Endothelial cell of umbilical vein (primary cell): ENCODE data around the gene GNAQ. TPM values are rescaled to one million over a fixed set of nuclear protein-coding genes. Genes with fewer than 3 reads are reported as not detected.

ENCODE experiments used
- BruUV-seq: library from RNA; stranded (reverse); fragments of 400-500 nt; replicated peaks from 2 replicates; lab custom pipeline; 2021; lab: Mats Ljungman, UMichigan
- CTCF ChIA-PET: fragments of 300-600, 350-600 bp; sonication (Branson Sonifier 250); formaldehyde crosslinking; loops from one replicate; lab custom pipeline; 2021; ENCODE audit warnings: antibody characterized with exemption, inconsistent platforms; lab: Charles Lee
- POLR2A ChIA-PET: fragments of 300-600, 350-600 bp; sonication (Branson Sonifier 250); formaldehyde crosslinking; loops from one replicate; lab custom pipeline; 2021; ENCODE audit warnings: antibody characterized with exemption, inconsistent platforms; lab: Charles Lee
- DNase-seq: peaks from one replicate; pipeline ENCODE4 v3.0.0-alpha.2; 2011; ENCODE audit warnings: low read depth, low spot score
- FAIRE-seq: peaks from 2 replicates; lab custom pipeline; 2011; peaks lifted over from hg19 to GRCh38; lab: Jason Lieb, UNC
- H2AFZ ChIP-seq: 2 replicates; pipeline ENCODE4 v1.6.0; 2012; ENCODE audit warnings: low read depth, low read length, control low read depth, inconsistent platforms
- H3K27ac ChIP-seq: 2 replicates; pipeline ENCODE4 v1.5.1; 2011; ENCODE audit warnings: low read depth, mild to moderate bottlenecking, control low read depth, low read length, moderate library complexity; ENCODE audit not compliant: insufficient read depth
- H3K27me3 ChIP-seq, 2 experiments: 2 replicates each; pipeline versions ENCODE4 v1.6.0 to v1.6.1; 2011; ENCODE audit warnings: low read length in 2 of 2, mixed read lengths in 1 of 2; ENCODE audit not compliant: control insufficient read depth in 2 of 2, insufficient read depth in 2 of 2
- H3K36me3 ChIP-seq, 2 experiments: 2 replicates in 1 of 2; 3 replicates in 1 of 2; pipeline ENCODE4 v1.5.1; 2011; ENCODE audit warnings: low read length in 2 of 2, mild to moderate bottlenecking in 1 of 2, moderate library complexity in 1 of 2; ENCODE audit not compliant: control insufficient read depth in 2 of 2, insufficient read depth in 2 of 2; ENCODE audit errors: extremely low read depth in 1 of 2
- H3K4me1 ChIP-seq: 3 replicates; pipeline ENCODE4 v1.5.1; 2011; ENCODE audit warnings: mild to moderate bottlenecking, low read length; ENCODE audit not compliant: control insufficient read depth, insufficient read depth; ENCODE audit errors: extremely low read depth
- H3K4me2 ChIP-seq: 2 replicates; pipeline ENCODE4 v1.6.1; 2011; ENCODE audit warnings: low read length, control low read depth, mixed read lengths; ENCODE audit not compliant: insufficient read depth
- H3K4me3 ChIP-seq, 3 experiments: fragments of 200-600 bp in 1 of 3; sonication (generic), shearing (Covaris generic) in 1 of 3; replicated peaks in 1 of 3; 2 replicates each; pipeline ENCODE4 v1.5.1; 2011 to 2016; ENCODE audit warnings: control low read depth in 3 of 3, low read length in 3 of 3, mild to moderate bottlenecking in 2 of 3, inconsistent platforms in 1 of 3, low read depth in 1 of 3, moderate library complexity in 1 of 3; ENCODE audit not compliant: insufficient read depth in 1 of 3
- H3K79me2 ChIP-seq: 2 replicates; pipeline ENCODE4 v1.6.0; 2012; ENCODE audit warnings: low read length, inconsistent platforms; ENCODE audit not compliant: control insufficient read depth, insufficient read depth
- H3K9ac ChIP-seq: replicated peaks from 2 replicates; pipeline ENCODE3; 2011; ENCODE audit warnings: low read length, control low read depth; ENCODE audit not compliant: insufficient read depth; ENCODE audit errors: extremely low read depth
- H3K9me1 ChIP-seq: replicated peaks from 3 replicates; pipeline ENCODE4 v1.6.0; 2011; ENCODE audit warnings: mild to moderate bottlenecking, low read length; ENCODE audit not compliant: control insufficient read depth, insufficient read depth; ENCODE audit errors: extremely low read depth
- H3K9me3 ChIP-seq: replicated peaks from 2 replicates; pipeline ENCODE4 v1.5.1; 2012; ENCODE audit warnings: low read length, inconsistent platforms; ENCODE audit not compliant: control insufficient read depth, insufficient read depth
- H4K20me1 ChIP-seq: replicated peaks from 2 replicates; pipeline ENCODE3; 2011; ENCODE audit warnings: mild to moderate bottlenecking, low read length; ENCODE audit not compliant: control insufficient read depth, insufficient read depth; ENCODE audit errors: extremely low read depth
- CTCF ChIP-seq, 2 donors: IDR thresholded peaks; 1 replicate in 1 of 2; 2 replicates in 1 of 2; pipeline ENCODE4 v1.5.1; 2011; ENCODE audit warnings: low read length in 2 of 2, mild to moderate bottlenecking in 2 of 2, moderate library complexity in 2 of 2, control low read depth in 1 of 2, inconsistent platforms in 1 of 2, low read depth in 1 of 2; ENCODE audit not compliant: insufficient read depth in 1 of 2; ENCODE audit errors: extremely low read depth in 1 of 2
- EZH2 ChIP-seq: IDR thresholded peaks from 2 replicates; pipeline ENCODE4 v1.6.1; 2012; ENCODE audit warnings: borderline replicate concordance, low read depth, mild to moderate bottlenecking, moderate library complexity, low read length, inconsistent platforms; ENCODE audit not compliant: severe bottlenecking
- FOS ChIP-seq: IDR thresholded peaks from 2 replicates; pipeline ENCODE4 v1.6.1; 2011; ENCODE audit warnings: mild to moderate bottlenecking, low read length, moderate library complexity, borderline replicate concordance; ENCODE audit not compliant: insufficient read depth
- GATA2 ChIP-seq: IDR thresholded peaks from 2 replicates; pipeline ENCODE4 v1.7.0; 2011; ENCODE audit warnings: low read depth, mild to moderate bottlenecking, moderate library complexity, mixed read lengths, low read length; ENCODE audit not compliant: insufficient read length, insufficient read depth
- JUN ChIP-seq: IDR thresholded peaks from 2 replicates; pipeline ENCODE4 v1.6.1; 2011; ENCODE audit warnings: borderline replicate concordance, low read depth; ENCODE audit not compliant: insufficient read length, insufficient read depth
- MAX ChIP-seq: IDR thresholded peaks from 2 replicates; pipeline ENCODE4 v1.6.1; 2011; ENCODE audit not compliant: insufficient read depth, insufficient read length
- MYC ChIP-seq: IDR thresholded peaks from one replicate; pipeline ENCODE4 v1.6.1; 2011; ENCODE audit warnings: mild to moderate bottlenecking, low read depth, low read length
- POLR2A ChIP-seq: IDR thresholded peaks from 2 replicates; pipeline ENCODE4 v1.6.1; 2012; ENCODE audit warnings: low read depth, mild to moderate bottlenecking, control low read depth, low read length
- POLR2AphosphoS5 ChIP-seq: IDR thresholded peaks from 2 replicates; pipeline ENCODE4 v1.6.1; 2012; ENCODE audit warnings: low read depth, mild to moderate bottlenecking, control low read depth, low read length, moderate library complexity; ENCODE audit not compliant: insufficient read depth
- dilution Hi-C: fragments of 300-500 bp; cut with MboI; formaldehyde crosslinking; loops from one replicate; pipeline ENCODE4 v1.15.0; 2019; ENCODE audit warnings: low sequenced_read_pairs; ENCODE audit not compliant: extremely low pct_ligation_motif_present
- intact Hi-C: fragments of 100-400 bp; cut with micrococcal nuclease; formaldehyde crosslinking; loops from one replicate; pipeline ENCODE4 v1.10.0; 2022
- polyA plus RNA-seq, 4 experiments: library from polyadenylated mRNA; depleted of rRNA in 3 of 4; stranded (reverse) in 3 of 4; unstranded in 1 of 4; fragments of >200 nt; gene quantifications; 2 replicates each; pipeline versions ENCODE4 v1.2.1 to v1.2.3, GENCODE V29; 2011 to 2012; ENCODE audit warnings: missing spikeins in 1 of 4
- total RNA-seq: library from RNA; stranded (reverse); gene quantifications from 2 replicates; pipeline ENCODE4 v1.2.3, GENCODE V29; 2021

GNAQ gene
- total and polyA plus RNA-seq, 2 donors (not counting 3 experiments of a cell fraction or from before 2014, with no cell fraction given), result 26.1 to 67.3 TPM

- H2AFZ ChIP-seq, result no peak overlapping the region
- peak; percentile 79 for FAIRE-seq
- POLR2A ChIA-PET, result no interaction called here
- no peaks in the 10 kb centered on the region for H3K9me3 ChIP-seq
- H3K27me3 ChIP-seq, result no peaks in the 10 kb centered on the region
- H3K27ac ChIP-seq, result peak overlapping the region; percentile 75
- TF ChIP-seq FOS, result peak; percentile 84
- no peak for TF ChIP-seq CTCF (IDR thresholded peaks at IDR 0.05; ENCODE audit: extremely low read depth in 1 of 2, insufficient read depth in 1 of 2, low read depth in 1 of 2, low read length in 2 of 2)
- TF ChIP-seq POLR2A, result peak; percentile 56
- TF ChIP-seq MYC, result peak; percentile 55
- peak; percentile 89 for TF ChIP-seq POLR2AphosphoS5
- TF ChIP-seq GATA2, result peak; percentile 88
- TF ChIP-seq JUN, result peak; percentile 80
- TF ChIP-seq MAX, result no peak
- TF ChIP-seq EZH2, result no peak
- no peaks in the 10 kb centered on the region for H3K9me1 ChIP-seq
- peak overlapping the region in 1 of 3 experiments; percentile 48 for H3K4me3 ChIP-seq
- no peaks in the 10 kb centered on the region for H3K36me3 ChIP-seq
- peak overlapping the region; percentile 29 for H3K9ac ChIP-seq
- peak; percentile 94 for DNase-seq
- dilution Hi-C loops (no loop called here), intact Hi-C loops (loop anchor here (1.0 to 10.0 kb wide), 13 partner anchors 10 to 412 kb away; partner anchors contain the start of gene GNAQ)
- peaks cover 26% of the 10 kb centered on the region for H3K79me2 ChIP-seq
- peak overlapping the region; percentile 70 for H3K4me2 ChIP-seq
- CTCF ChIA-PET, result interaction anchor here (0.6 to 2.7 kb wide), 10 partner anchors 19 to 390 kb away, joined by 3 to 23 read pairs (median 3); no protein-coding TSS in a partner anchor
- no peaks in the 10 kb centered on the region for H4K20me1 ChIP-seq
- no TSS peak for BruUV-seq
- H3K4me1 ChIP-seq, result peaks cover 79% of the 10 kb centered on the region
Measured at GRCh38 chr9:77847059-77847499, 184.5 kb downstream of the GNAQ start.
